CD4-positive, alpha-beta T cell treated with Interleukin-2 at 100 ng/mL for 4 hours (primary cell): ENCODE data around the gene NR2E3.
"Not testable (repeated sequence)": the region's sequence is repeated elsewhere in the genome, so short reads cannot be mapped to it uniquely, and the experiment has no call there.

Experiments
- DNase-seq: peaks from one replicate; pipeline ENCODE4 v3.0.0-alpha.2; 2020; ENCODE audit warnings: low spot score

Gene NR2E3

GRCh38 chr15:71815301-71815700 is 4.9 kb downstream of the NR2E3 start:
- DNase-seq = no peak

- no peak for DNase-seq
Measured at GRCh38 chr15:71817351-71817750, 7.0 kb downstream of the NR2E3 start.

- DNase-seq = no peak
Measured at GRCh38 chr15:71820127-71820526, 9.8 kb downstream of the NR2E3 start.

GRCh38 chr15:71821547-71822129 is 11.3 kb downstream of the NR2E3 start:
- no peak for DNase-seq

GRCh38 chr15:71822890-71823630 is 12.7 kb downstream of the NR2E3 start:
- DNase-seq = no peak

GRCh38 chr15:71823801-71824200 is 13.4 kb downstream of the NR2E3 start:
- DNase-seq = no peak

- DNase-seq = no peak
Measured at GRCh38 chr15:71825021-71825730, 14.8 kb downstream of the NR2E3 start.

GRCh38 chr15:71826196-71826595 is 15.8 kb downstream of the NR2E3 start:
- DNase-seq = no peak

- no peak for DNase-seq
Measured at GRCh38 chr15:71830981-71831380, 20.6 kb downstream of the NR2E3 start.

GRCh38 chr15:71841563-71841962 is 31.2 kb downstream of the NR2E3 start:
- DNase-seq = no peak

GRCh38 chr15:71844916-71845315 is 34.6 kb downstream of the NR2E3 start:
- no peak for DNase-seq

- DNase-seq = no peak
Measured at GRCh38 chr15:71853543-71853942, 43.2 kb downstream of the NR2E3 start.

GRCh38 chr15:71858232-71858631 is 47.9 kb downstream of the NR2E3 start:
- not testable (repeated sequence) for DNase-seq
